Measurements from ENCODE around the gene JAGN1.

JAGN1 gene

GRCh38 chr3:9911863-9912262 is 21.5 kb downstream of the JAGN1 start:
- Histone ChIP-seq H3K27ac (ENCODE audit: low read depth, low read length) (no peak overlapping the region), H3K9ac (ENCODE audit: low read depth, low read length) (no peak overlapping the region), H3K36me3 (ENCODE audit: control insufficient read depth, insufficient read depth, low read length) (no peaks in the 10 kb centered on the region), H3K4me1 (ENCODE audit: control insufficient read depth, insufficient read depth, low read length) (peaks cover 15% of the 10 kb centered on the region), H3K9me3 (ENCODE audit: control insufficient read depth, insufficient read depth, low read length) (no peaks in the 10 kb centered on the region), H3K27me3 (ENCODE audit: control insufficient read depth, insufficient read depth, low read length) (peaks cover 19% of the 10 kb centered on the region; the same call in 1 of the 2 replicates), H3K4me3 (ENCODE audit: low read depth, low read length) (no peak overlapping the region)

GRCh38 chr3:9912294-9912935 is 22.0 kb downstream of the JAGN1 start:
- peaks cover 20% of the 10 kb centered on the region for H3K4me1 ChIP-seq (ENCODE audit: control insufficient read depth, insufficient read depth, low read length)
- H3K9me3 ChIP-seq (ENCODE audit: control insufficient read depth, insufficient read depth, low read length) = no peaks in the 10 kb centered on the region
- H3K27me3 ChIP-seq (ENCODE audit: control insufficient read depth, insufficient read depth, low read length) = peaks cover 19% of the 10 kb centered on the region; the same call in 1 of the 2 replicates
- no peaks in the 10 kb centered on the region for H3K36me3 ChIP-seq (ENCODE audit: control insufficient read depth, insufficient read depth, low read length)
- no peak overlapping the region for H3K4me3 ChIP-seq (ENCODE audit: low read depth, low read length)
- no peak overlapping the region for H3K27ac ChIP-seq (ENCODE audit: low read depth, low read length)
- no peak overlapping the region for H3K9ac ChIP-seq (ENCODE audit: low read depth, low read length)

GRCh38 chr3:9913601-9914000 is 23.2 kb downstream of the JAGN1 start:
- Histone ChIP-seq H3K36me3 (ENCODE audit: control insufficient read depth, insufficient read depth, low read length) (no peaks in the 10 kb centered on the region), H3K4me3 (ENCODE audit: low read depth, low read length) (no peak overlapping the region), H3K9me3 (ENCODE audit: control insufficient read depth, insufficient read depth, low read length) (no peaks in the 10 kb centered on the region), H3K27ac (ENCODE audit: low read depth, low read length) (no peak overlapping the region), H3K9ac (ENCODE audit: low read depth, low read length) (no peak overlapping the region), H3K4me1 (ENCODE audit: control insufficient read depth, insufficient read depth, low read length) (peaks cover 22% of the 10 kb centered on the region), H3K27me3 (ENCODE audit: control insufficient read depth, insufficient read depth, low read length) (peaks cover 19% of the 10 kb centered on the region; the same call in 1 of the 2 replicates)

- H3K9ac ChIP-seq (ENCODE audit: low read depth, low read length) = no peak overlapping the region
- H3K4me1 ChIP-seq (ENCODE audit: control insufficient read depth, insufficient read depth, low read length) = peaks cover 22% of the 10 kb centered on the region
- H3K36me3 ChIP-seq (ENCODE audit: control insufficient read depth, insufficient read depth, low read length) = no peaks in the 10 kb centered on the region
- H3K27me3 ChIP-seq (ENCODE audit: control insufficient read depth, insufficient read depth, low read length) = peaks cover 19% of the 10 kb centered on the region; the same call in 1 of the 2 replicates
- H3K4me3 ChIP-seq (ENCODE audit: low read depth, low read length) = no peak overlapping the region
- no peaks in the 10 kb centered on the region for H3K9me3 ChIP-seq (ENCODE audit: control insufficient read depth, insufficient read depth, low read length)
- H3K27ac ChIP-seq (ENCODE audit: low read depth, low read length) = no peak overlapping the region
These were observed 23.6 kb downstream of the JAGN1 start for GRCh38 chr3:9914011-9914410.

GRCh38 chr3:9914559-9915253 is 24.3 kb downstream of the JAGN1 start:
- Histone ChIP-seq H3K27me3 (ENCODE audit: control insufficient read depth, insufficient read depth, low read length) (peaks cover 19% of the 10 kb centered on the region; the same call in 1 of the 2 replicates), H3K9ac (ENCODE audit: low read depth, low read length) (no peak overlapping the region; the same call in 1 of the 2 replicates), H3K4me1 (ENCODE audit: control insufficient read depth, insufficient read depth, low read length) (peaks cover 22% of the 10 kb centered on the region), H3K9me3 (ENCODE audit: control insufficient read depth, insufficient read depth, low read length) (no peaks in the 10 kb centered on the region), H3K36me3 (ENCODE audit: control insufficient read depth, insufficient read depth, low read length) (no peaks in the 10 kb centered on the region), H3K27ac (ENCODE audit: low read depth, low read length) (no peak overlapping the region), H3K4me3 (ENCODE audit: low read depth, low read length) (peak overlapping the region; percentile 68)

- Histone ChIP-seq H3K4me1 (ENCODE audit: control insufficient read depth, insufficient read depth, low read length) (peaks cover 22% of the 10 kb centered on the region), H3K27ac (ENCODE audit: low read depth, low read length) (no peak overlapping the region), H3K9ac (ENCODE audit: low read depth, low read length) (peak overlapping the region; percentile 47), H3K4me3 (ENCODE audit: low read depth, low read length) (peak overlapping the region; percentile 68), H3K36me3 (ENCODE audit: control insufficient read depth, insufficient read depth, low read length) (no peaks in the 10 kb centered on the region), H3K27me3 (ENCODE audit: control insufficient read depth, insufficient read depth, low read length) (peaks cover 19% of the 10 kb centered on the region; the same call in 1 of the 2 replicates), H3K9me3 (ENCODE audit: control insufficient read depth, insufficient read depth, low read length) (no peaks in the 10 kb centered on the region)
These were observed 25.1 kb downstream of the JAGN1 start for GRCh38 chr3:9915254-9916141.

GRCh38 chr3:9916346-9916733 is 25.9 kb downstream of the JAGN1 start:
- peaks cover 22% of the 10 kb centered on the region for H3K4me1 ChIP-seq (ENCODE audit: control insufficient read depth, insufficient read depth, low read length)
- peaks cover 19% of the 10 kb centered on the region; the same call in 1 of the 2 replicates for H3K27me3 ChIP-seq (ENCODE audit: control insufficient read depth, insufficient read depth, low read length)
- H3K4me3 ChIP-seq (ENCODE audit: low read depth, low read length) = peak overlapping the region; percentile 35
- no peaks in the 10 kb centered on the region for H3K9me3 ChIP-seq (ENCODE audit: control insufficient read depth, insufficient read depth, low read length)
- H3K9ac ChIP-seq (ENCODE audit: low read depth, low read length) = no peak overlapping the region
- peak overlapping the region; percentile 48 for H3K27ac ChIP-seq (ENCODE audit: low read depth, low read length)
- no peaks in the 10 kb centered on the region for H3K36me3 ChIP-seq (ENCODE audit: control insufficient read depth, insufficient read depth, low read length)

GRCh38 chr3:9916734-9917680 is 26.6 kb downstream of the JAGN1 start, which contains the start of gene IL17RC:
Gene IL17RC, plus strand, starts transcription at chr3:9917098. Its CDS starts 218 bp downstream, at chr3:9917316.
- peaks cover 22% of the 10 kb centered on the region for H3K4me1 ChIP-seq (ENCODE audit: control insufficient read depth, insufficient read depth, low read length)
- peaks cover 19% of the 10 kb centered on the region; the same call in 1 of the 2 replicates for H3K27me3 ChIP-seq (ENCODE audit: control insufficient read depth, insufficient read depth, low read length)
- peak within 1 kb of the TSS; percentile 68 for H3K4me3 ChIP-seq (ENCODE audit: low read depth, low read length)
- no peaks in the 10 kb centered on the region for H3K9me3 ChIP-seq (ENCODE audit: control insufficient read depth, insufficient read depth, low read length)
- no peaks in the 10 kb centered on the region for H3K36me3 ChIP-seq (ENCODE audit: control insufficient read depth, insufficient read depth, low read length)
- H3K27ac ChIP-seq (ENCODE audit: low read depth, low read length) = peak within 1 kb of the TSS; percentile 48
- H3K9ac ChIP-seq (ENCODE audit: low read depth, low read length) = peak within 1 kb of the TSS; percentile 47; the same call in 1 of the 2 replicates

GRCh38 chr3:9917820-9918219 is 27.4 kb downstream of the JAGN1 start:
- H3K27me3 ChIP-seq (ENCODE audit: control insufficient read depth, insufficient read depth, low read length) = peaks cover 19% of the 10 kb centered on the region; the same call in 1 of the 2 replicates
- H3K9ac ChIP-seq (ENCODE audit: low read depth, low read length) = no peak overlapping the region
- H3K27ac ChIP-seq (ENCODE audit: low read depth, low read length) = no peak overlapping the region
- H3K36me3 ChIP-seq (ENCODE audit: control insufficient read depth, insufficient read depth, low read length) = no peaks in the 10 kb centered on the region
- peaks cover 22% of the 10 kb centered on the region for H3K4me1 ChIP-seq (ENCODE audit: control insufficient read depth, insufficient read depth, low read length)
- H3K9me3 ChIP-seq (ENCODE audit: control insufficient read depth, insufficient read depth, low read length) = no peaks in the 10 kb centered on the region
- H3K4me3 ChIP-seq (ENCODE audit: low read depth, low read length) = no peak overlapping the region
